ENCODE measurements around the gene ATG9B. TPM values are rescaled to one million over a fixed set of nuclear protein-coding genes. Genes with fewer than 3 reads are reported as not detected.

Gene ATG9B
- total and polyA plus RNA-seq, 9 of the 15 experiments (the other 6 are each of a cell fraction or from before 2014, with no cell fraction given) = 0.29 to 8.0 (median 2.1) TPM

GRCh38 chr7:151062399-151063211 is 38.3 kb upstream of the ATG9B start:
- peak; percentile 91 to 96 (median 94) for DNase-seq (ENCODE audit: extremely low read depth in 1 of 4, low spot score in 3 of 4)
- TSS peak; percentile 83 for BruUV-seq (replicated peaks)
- H3K4me2 ChIP-seq (ENCODE audit: insufficient read depth, low read length) = peak overlapping the region; percentile 94
- TF ChIP-seq GTF2F1 (IDR thresholded peaks at IDR 0.05; ENCODE audit: low read depth, low read length) (no peak), BRF2 (IDR thresholded peaks at IDR 0.05; ENCODE audit: borderline replicate concordance, insufficient read depth, insufficient read length) (no peak), PRPF4 (IDR thresholded peaks at IDR 0.05; ENCODE audit: insufficient read depth, low read depth, low read length, poor library complexity, severe bottlenecking) (no peak), SMARCA4 (IDR thresholded peaks at IDR 0.05) (no peak), USF2 (CRISPR knock-in tag; IDR thresholded peaks at IDR 0.05) (peak; percentile 95), CEBPB (tag; IDR thresholded peaks at IDR 0.05) (no peak), ARHGAP35 (IDR thresholded peaks at IDR 0.05; ENCODE audit: partially characterized antibody) (no peak), ATF2 (CRISPR knock-in tag; IDR thresholded peaks at IDR 0.05) (no peak), TBL1XR1 (IDR thresholded peaks at IDR 0.05; ENCODE audit: low read length in 2 of 2) (no peak), KLF13 (tag; IDR thresholded peaks at IDR 0.05; ENCODE audit: borderline replicate concordance, low read depth) (peak; percentile 93), SIX5 (IDR thresholded peaks at IDR 0.05; ENCODE audit: borderline replicate concordance in 1 of 2, insufficient read depth in 1 of 2, low read depth in 1 of 2, low read length in 2 of 2) (no peak), RAD21 (CRISPR knock-in tag; conservative IDR thresholded peaks at IDR 0.05 in 1 of 2, IDR thresholded peaks at IDR 0.05 in 1 of 2) (no peak), MEF2D (tag; conservative IDR thresholded peaks at IDR 0.05; ENCODE audit: low read depth) (no peak), ZNF12 (CRISPR knock-in tag; IDR thresholded peaks at IDR 0.05) (0 out of 2 replicates have a peak, but pooled peaks have one; percentile 49), TBP (optimal IDR thresholded peaks at IDR 0.05; ENCODE audit: low read depth, low read length) (no peak), SP1 (CRISPR knock-in tag; IDR thresholded peaks at IDR 0.05) (peak; percentile 78), U2AF2 (optimal IDR thresholded peaks at IDR 0.05; ENCODE audit: low read depth, low read length) (no peak), ZNF444 (CRISPR knock-in tag; IDR thresholded peaks at IDR 0.05) (no peak)

More at GRCh38 chr7:151062399-151063211, 38.3 kb upstream of the ATG9B start:
- Histone ChIP-seq H3K9me1 (ENCODE audit: control insufficient read depth, insufficient read depth, low read length) (no peaks in the 10 kb centered on the region), H3K9me3 (replicated peaks; ENCODE audit: control insufficient read depth, insufficient read depth, low read depth, low read length) (no peaks in the 10 kb centered on the region), H3K4me3 (peak overlapping the region; percentile 84), H3K9ac (ENCODE audit: insufficient read depth in 1 of 2, low read depth in 2 of 2, low read length in 2 of 2) (peak overlapping the region; percentile 85 to 91), H4K20me1 (replicated peaks; ENCODE audit: control insufficient read depth, insufficient read depth, low read length) (peaks cover 10% of the 10 kb centered on the region), H3K79me2 (ENCODE audit: control insufficient read depth, insufficient read depth, low read length) (peaks cover 68% of the 10 kb centered on the region), H3K36me3 (ENCODE audit: control insufficient read depth, insufficient read depth, low read length) (peaks cover 53% of the 10 kb centered on the region), H3K27ac (ENCODE audit: extremely low read depth, low read depth, low read length) (peak overlapping the region; percentile 90), H2AFZ (ENCODE audit: low read depth, low read length) (peak overlapping the region; percentile 55), H3K27me3 (ENCODE audit: control insufficient read depth in 2 of 2, insufficient read depth in 2 of 2, low read length in 2 of 2) (no peaks in the 10 kb centered on the region), H3K4me1 (replicated peaks in 1 of 2; ENCODE audit: control insufficient read depth in 2 of 2, insufficient read depth in 2 of 2, low read length in 2 of 2) (peaks cover 42 to 81% of the 10 kb centered on the region in 2 experiments)
- POLR2A ChIA-PET = interaction anchor here (0.6 to 2.7 kb wide), 13 partner anchors 9 to 720 kb away, joined by 3 to 9 read pairs (median 5); partner anchors contain the start of gene FASTK
- ATAC-seq = peak; percentile 65
- WGBS (ENCODE audit: insufficient coverage, low coverage, missing lambda C conversion rate) = 1% methylated on average over 43 of the region's 43 CpGs
- intact Hi-C loops (cut with micrococcal nuclease) = no loop called here
- in situ Hi-C loops (cut with MboI) = no loop called here
- FAIRE-seq = no peak
- CTCF ChIA-PET (ENCODE audit: low intra/inter-chr PET ratio) = no interaction called here
